ENCODE data around the gene CFAP91.

CFAP91 gene

GRCh38 chr3:119702530-119703527 is at the start of gene CFAP91:
Gene CFAP91, plus strand, starts transcription at chr3:119703022. Its CDS starts 77 bp downstream, at chr3:119703099.
- DNase-seq = peak; percentile 66

DNA sequence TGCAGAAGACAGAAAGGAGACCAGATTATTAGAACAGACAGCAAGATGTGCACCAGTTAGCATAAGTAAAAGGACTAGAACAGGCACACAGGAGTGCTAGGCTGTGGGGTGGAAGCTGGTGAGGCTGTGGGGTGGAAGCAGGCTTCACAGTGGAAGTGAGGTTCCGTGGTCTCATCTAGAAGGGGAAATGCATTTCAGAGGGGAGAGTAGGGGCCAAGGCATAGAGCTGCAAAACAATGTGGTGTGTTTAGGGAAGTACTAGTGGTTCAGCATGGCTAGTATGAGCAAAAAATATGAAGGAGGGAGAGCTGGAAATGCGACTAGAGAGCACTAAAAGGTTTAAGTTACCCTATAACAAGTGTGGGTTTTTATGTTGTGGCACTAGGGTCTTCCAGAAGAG is 48.9 kb upstream of the CFAP91 start:
- no peak for DNase-seq

DNA sequence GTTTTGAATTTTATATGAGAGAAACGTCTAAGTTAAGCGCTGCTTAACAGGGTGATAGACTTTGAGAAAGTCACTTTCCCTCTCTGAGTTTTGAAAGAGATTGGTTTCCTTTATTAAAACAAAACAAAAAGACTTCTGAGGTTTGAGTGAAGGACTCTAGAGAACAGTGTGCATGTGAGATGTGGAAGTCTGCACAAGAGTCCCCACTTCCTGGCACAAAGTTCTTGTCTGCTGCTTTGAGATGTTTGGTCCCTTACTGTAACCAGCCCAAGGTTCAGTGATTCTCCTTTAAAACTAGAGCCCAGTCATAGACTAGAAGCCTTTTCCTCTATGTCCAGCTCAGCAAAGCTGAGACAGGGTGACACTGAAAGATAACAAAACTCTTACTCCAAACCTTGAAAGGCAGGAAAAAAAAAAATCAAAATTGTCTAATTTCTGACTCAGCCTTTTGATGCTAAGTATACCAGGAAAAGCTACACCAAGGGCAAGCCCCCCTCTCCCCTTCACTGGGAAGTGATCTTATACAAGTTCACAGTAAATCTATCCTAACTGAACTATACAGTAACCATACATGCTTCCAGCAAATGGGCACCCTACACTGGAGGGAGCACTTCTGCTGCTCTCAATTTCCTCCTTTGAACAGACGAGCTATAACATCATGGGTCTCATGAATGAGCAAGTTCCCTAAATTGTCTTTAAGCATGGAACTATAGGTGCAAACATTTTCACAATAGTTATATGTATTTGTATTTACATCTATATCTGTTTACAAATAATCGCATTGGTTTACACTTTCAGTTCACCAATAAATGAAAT is 44.7 kb upstream of the CFAP91 start:
- DNase-seq = no peak

GRCh38 chr3:119658994-119659393 is 43.8 kb upstream of the CFAP91 start:
- no peak for DNase-seq

DNA sequence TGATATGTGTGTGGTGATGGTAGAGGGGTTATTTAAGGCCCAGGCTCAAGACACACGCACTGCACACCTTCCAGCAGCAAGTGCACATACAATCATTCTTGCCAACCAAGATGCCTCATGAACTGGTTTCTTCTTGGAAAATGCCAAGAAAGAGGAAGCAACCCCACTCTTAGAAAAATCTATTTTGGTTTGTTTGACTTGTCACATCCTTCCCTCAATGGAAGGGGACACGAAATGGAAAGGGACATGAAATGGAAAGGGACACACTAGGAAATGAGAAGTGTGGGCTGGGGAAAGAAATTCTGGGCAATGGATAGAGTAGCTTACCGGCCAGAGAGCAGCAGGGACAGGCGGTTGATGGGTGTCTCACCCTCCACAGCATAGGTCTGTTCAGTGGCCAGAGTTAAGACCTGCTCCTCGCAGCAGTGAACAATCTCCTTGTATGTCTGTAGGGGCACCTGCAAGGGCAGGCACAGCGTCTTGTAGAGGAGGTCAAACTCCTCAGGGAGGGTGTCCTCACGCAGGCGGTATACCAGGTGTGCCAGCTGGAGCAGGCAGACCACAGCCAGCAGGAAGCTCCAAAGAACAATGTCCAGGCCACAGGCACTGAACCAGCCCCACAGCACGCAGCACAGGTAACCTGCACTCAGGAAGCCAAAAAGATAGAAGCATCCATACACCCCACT is 43.1 kb upstream of the CFAP91 start:
- no peak for DNase-seq

DNA sequence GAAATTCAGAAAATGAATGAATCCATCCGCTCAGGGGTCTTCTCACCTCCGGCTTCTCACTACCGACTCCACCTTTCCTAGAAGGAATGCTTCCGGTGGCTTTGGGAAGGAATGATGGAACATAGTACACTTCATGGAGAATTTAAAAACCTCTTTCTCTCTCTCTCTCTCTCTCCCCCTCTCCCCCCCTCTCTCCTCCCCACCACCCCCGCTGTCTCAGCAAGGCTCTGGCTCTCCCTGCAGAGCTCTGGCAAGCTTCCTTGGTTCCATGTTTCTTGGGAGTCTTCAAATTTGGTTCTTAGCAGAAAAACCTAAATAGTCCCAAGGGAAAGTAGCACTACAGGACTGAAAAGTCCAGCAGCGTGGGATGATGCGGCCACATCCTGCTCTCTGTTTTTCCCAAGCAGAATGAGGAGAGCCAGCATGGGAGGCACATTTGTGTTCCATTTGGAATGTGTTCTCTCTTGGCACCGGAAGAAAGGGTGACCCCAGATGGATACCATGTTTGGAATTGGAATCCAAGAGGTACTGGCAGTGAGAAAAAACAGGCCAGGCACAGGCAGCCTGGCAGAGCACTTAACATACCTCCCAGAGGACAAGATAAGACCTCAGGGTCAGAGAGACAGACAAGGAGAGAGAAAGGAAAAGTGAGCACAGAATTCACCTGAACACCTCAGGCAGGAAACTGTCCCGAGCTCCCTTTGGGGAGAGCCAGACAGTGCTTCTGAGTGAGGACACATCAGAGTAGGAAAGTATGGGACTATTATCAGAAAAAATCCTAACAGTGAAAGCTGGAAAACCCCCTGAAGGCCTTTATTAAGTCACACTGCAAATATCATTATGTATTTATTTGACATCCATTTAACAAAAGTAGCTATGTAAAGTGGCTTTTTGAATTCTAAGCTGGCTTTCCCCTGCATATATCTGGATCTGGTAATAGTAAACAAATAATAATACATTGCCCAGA is 42.1 kb upstream of the CFAP91 start, which contains the start of gene POPDC2:
TSS of gene POPDC2 (minus strand) at position 116 of the 967 bp plus-strand sequence. CDS start 166 bp downstream, outside the sequence.
- no peak for DNase-seq

GRCh38 chr3:119662604-119663373 is 40.0 kb upstream of the CFAP91 start:
- DNase-seq = no peak

- DNase-seq = no peak
Observed at GRCh38 chr3:119663885-119664284, 38.9 kb upstream of the CFAP91 start.

DNA sequence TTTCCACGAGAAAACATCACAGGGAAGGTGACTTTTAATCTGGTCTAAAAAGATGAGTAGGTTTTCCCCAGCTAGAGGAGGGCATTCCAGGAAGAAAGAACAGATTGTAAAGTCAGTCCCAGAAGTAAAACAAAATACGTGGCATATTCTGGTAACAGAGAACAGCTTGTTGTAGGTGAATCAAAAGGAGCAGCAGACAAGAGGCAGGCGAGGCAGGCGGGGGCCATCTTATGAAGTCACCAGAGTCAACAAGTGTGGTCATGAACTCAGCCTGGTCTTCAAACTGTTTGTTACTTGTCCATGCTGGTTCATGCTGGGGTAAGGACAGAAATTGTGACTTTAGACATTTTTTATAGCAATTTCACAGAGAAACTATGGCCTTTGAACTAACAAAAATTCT is 38.5 kb upstream of the CFAP91 start:
- no peak for DNase-seq

- no peak for DNase-seq
Observed at GRCh38 chr3:119664850-119665379, 37.9 kb upstream of the CFAP91 start.

DNA sequence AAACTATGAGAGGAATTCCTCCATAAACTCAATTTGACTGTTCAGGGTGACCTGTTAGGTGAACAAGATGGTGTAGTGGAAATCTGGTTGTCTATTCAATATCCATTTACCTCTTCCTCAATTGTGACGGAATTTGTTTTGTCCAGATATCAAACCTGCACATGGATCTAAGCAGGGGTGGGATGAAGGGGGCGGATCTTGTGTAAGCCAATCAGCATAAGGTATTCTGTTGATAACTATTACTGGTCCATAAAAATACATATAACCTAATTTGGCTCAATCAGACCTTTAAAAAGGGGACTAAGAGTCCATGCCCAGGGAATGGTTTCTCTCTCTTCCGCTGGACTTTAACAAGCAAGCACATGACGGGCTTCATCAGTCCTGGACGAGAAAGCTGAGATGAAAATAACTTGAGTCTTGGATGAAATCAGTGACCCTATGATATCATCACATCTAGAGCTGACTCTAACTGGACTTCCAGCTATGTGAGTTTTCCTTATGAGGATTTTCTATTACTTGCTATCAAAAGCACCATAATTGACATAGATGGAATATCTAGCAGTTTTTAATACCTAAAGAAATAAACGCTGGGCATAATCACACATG is 36.8 kb upstream of the CFAP91 start:
- DNase-seq = no peak

- DNase-seq = no peak
Observed at GRCh38 chr3:119669906-119670570, 32.8 kb upstream of the CFAP91 start.

GRCh38 chr3:119672776-119673175 is 30.0 kb upstream of the CFAP91 start:
- no peak for DNase-seq

GRCh38 chr3:119673875-119674274 is 28.9 kb upstream of the CFAP91 start:
- no peak for DNase-seq

DNA sequence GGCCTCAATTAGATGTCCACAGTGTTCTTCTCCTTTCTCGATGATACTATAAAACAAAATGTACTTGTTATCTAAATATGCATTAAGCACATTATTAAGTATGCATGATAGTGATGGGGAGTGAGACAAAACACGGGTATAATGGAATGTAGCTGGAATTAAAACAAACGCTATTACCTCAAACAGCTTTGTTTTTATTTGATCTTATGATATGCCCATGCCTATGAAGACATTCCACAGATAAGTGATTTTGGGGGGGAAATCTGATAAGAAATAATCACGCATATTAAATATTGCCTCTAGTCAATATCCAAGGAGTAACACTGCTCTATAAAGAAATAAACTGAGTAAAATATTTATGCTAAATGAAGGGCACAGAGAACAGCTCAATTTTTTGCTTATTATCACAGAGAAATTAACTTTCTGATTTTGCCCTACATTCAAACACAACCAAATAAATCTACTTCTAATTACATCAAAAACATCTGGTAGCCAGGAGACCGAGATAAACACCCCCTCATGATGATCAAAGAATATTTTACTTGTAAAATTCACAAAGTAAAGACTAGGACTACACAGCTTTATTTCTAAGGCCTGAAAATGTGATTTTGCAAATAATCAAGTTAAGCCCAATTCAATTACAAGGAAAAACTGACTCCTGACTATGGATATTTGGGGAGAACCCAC is 27.5 kb upstream of the CFAP91 start:
- DNase-seq = no peak

GRCh38 chr3:119676020-119676419 is 26.8 kb upstream of the CFAP91 start:
- DNase-seq = no peak

- DNase-seq = peak; percentile 94
Observed at GRCh38 chr3:119676771-119677640, 25.8 kb upstream of the CFAP91 start, which contains the start of gene COX17. Gene COX17, minus strand, starts transcription at chr3:119677406. Its CDS starts 96 bp downstream, at chr3:119677310.

- DNase-seq = no peak
Observed at GRCh38 chr3:119677641-119677934, 25.2 kb upstream of the CFAP91 start.
